GM12878 (cell line): Measurements from ENCODE around the gene TAPBPL. TPM values are rescaled to one million over a fixed set of nuclear protein-coding genes. Genes with fewer than 3 reads are reported as not detected.

Experiments used
- ATAC-seq: fragments of 200-7000 bp; cut with Tn5 transposase; 3 replicates; pipeline ENCODE4 v1.9.1; 2020; ENCODE audit warnings: mild to moderate bottlenecking, moderate library complexity
- BruUV-seq: library from RNA; stranded (reverse); fragments of 400-500 nt; replicated peaks from 2 replicates; lab custom pipeline; 2021; lab: Mats Ljungman, UMichigan
- CTCF ChIA-PET: fragments of 300-600 bp; sonication (Branson Sonifier 250); formaldehyde crosslinking; extraction: SDS; loops from one replicate; lab custom pipeline; 2021; ENCODE audit warnings: inconsistent platforms; lab: Yijun Ruan, JAX
- POLR2A ChIA-PET: fragments of 350-600 bp; formaldehyde crosslinking; extraction: SDS; loops from one replicate; lab custom pipeline; 2021; ENCODE audit warnings: inconsistent platforms; lab: Charles Lee
- RAD21 ChIA-PET: fragments of 300-600 bp; sonication (Branson Sonifier 250); formaldehyde crosslinking; loops from one replicate; lab custom pipeline; 2023; ENCODE audit warnings: antibody characterized with exemption; ENCODE audit not compliant: unreplicated experiment; lab: Charles Lee
- SMC1A ChIA-PET: fragments of 300-600 bp; sonication (Branson Sonifier 250); formaldehyde crosslinking; loops from one replicate; lab custom pipeline; 2023; ENCODE audit not compliant: unreplicated experiment, uncharacterized antibody; lab: Charles Lee
- DNase-seq: peaks from one replicate; pipeline ENCODE4 v3.0.0-alpha.2; 2011; ENCODE audit warnings: low read depth, low spot score
- FAIRE-seq: peaks from 3 replicates; lab custom pipeline; 2011; peaks lifted over from hg19 to GRCh38; lab: Jason Lieb, UNC
- H2AFZ ChIP-seq: 2 replicates; pipeline ENCODE4 v1.6.0; 2011; ENCODE audit warnings: low read depth, low read length, control low read depth; ENCODE audit not compliant: control insufficient read depth
- H3K27ac ChIP-seq: 2 replicates; pipeline ENCODE4 v1.5.1; 2011; ENCODE audit warnings: control low read depth; ENCODE audit not compliant: control insufficient read depth, insufficient read depth
- H3K27me3 ChIP-seq, 2 experiments: replicated peaks in 1 of 2; 2 replicates each; pipeline versions ENCODE4 v1.6.0 to v1.6.1; 2011; ENCODE audit warnings: low read length in 1 of 2; ENCODE audit not compliant: control insufficient read depth in 2 of 2, insufficient read depth in 2 of 2
- H3K36me3 ChIP-seq, 2 experiments: 2 replicates each; pipeline ENCODE4 v1.5.1; 2011; ENCODE audit warnings: low read length in 1 of 2; ENCODE audit not compliant: control insufficient read depth in 2 of 2, insufficient read depth in 2 of 2
- H3K4me1 ChIP-seq: 2 replicates; pipeline ENCODE4 v1.6.1; 2011; ENCODE audit warnings: mild to moderate bottlenecking, low read length, moderate library complexity, mixed read lengths; ENCODE audit not compliant: control insufficient read depth, insufficient read depth
- H3K4me2 ChIP-seq: 2 replicates; pipeline ENCODE4 v1.6.0; 2011; ENCODE audit warnings: control low read depth; ENCODE audit not compliant: control insufficient read depth, insufficient read depth
- H3K4me3 ChIP-seq: fragments of 200-600 bp; sonication (generic); 2 replicates; pipeline ENCODE4 v1.5.1; 2016
- H3K79me2 ChIP-seq: 2 replicates; pipeline ENCODE4 v1.6.0; 2011; ENCODE audit warnings: low read length; ENCODE audit not compliant: control insufficient read depth, insufficient read depth
- H3K9ac ChIP-seq: 2 replicates; pipeline ENCODE4 v1.8.0; 2011; ENCODE audit warnings: low read length, control low read depth, mixed read lengths; ENCODE audit not compliant: control insufficient read depth, insufficient read depth
- H3K9me3 ChIP-seq: replicated peaks from 3 replicates; pipeline ENCODE4 v1.5.1; 2011; ENCODE audit warnings: mild to moderate bottlenecking, low read length; ENCODE audit not compliant: control insufficient read depth, insufficient read depth
- H4K20me1 ChIP-seq: 2 replicates; pipeline ENCODE4 v1.6.0; 2011; ENCODE audit not compliant: control insufficient read depth, insufficient read depth
- JUND ChIP-seq: IDR thresholded peaks from 2 replicates; pipeline ENCODE4 v1.6.1; 2012; ENCODE audit warnings: low read depth, mild to moderate bottlenecking, low read length, improper control_type of control experiment, moderate library complexity
- POLR2A ChIP-seq: IDR thresholded peaks from 2 replicates; pipeline ENCODE4 v1.6.1; 2011; ENCODE audit warnings: low read depth, mild to moderate bottlenecking, low read length
- SUZ12 ChIP-seq: fragments of 200-600 bp; sonication (generic); IDR thresholded peaks from one replicate; pipeline ENCODE4 v1.6.1; 2018; ENCODE audit warnings: antibody characterized with exemption, mild to moderate bottlenecking; ENCODE audit not compliant: unreplicated experiment
- TCF3 ChIP-seq: IDR thresholded peaks from 2 replicates; pipeline ENCODE4 v1.6.1; 2012; ENCODE audit warnings: low read depth, mild to moderate bottlenecking, low read length, borderline replicate concordance; ENCODE audit not compliant: insufficient read depth
- WGBS: methylation state at CpG from one replicate; pipeline ENCODE4 v1.1.6; 2016; ENCODE audit warnings: low lambda C conversion rate; ENCODE audit not compliant: insufficient replicate concordance, insufficient coverage; ENCODE audit errors: missing lambda C conversion rate; 5-methylcytosine and 5-hydroxymethylcytosine counted together
- in situ Hi-C: fragments of 300-500 bp; cut with MboI; formaldehyde crosslinking; loops from 9 replicates; pipeline ENCODE4 v1.14.3; 2018; ENCODE audit warnings: mixed read lengths
- intact Hi-C: fragments of 100-400 bp; cut with micrococcal nuclease; formaldehyde crosslinking; loops from one replicate; pipeline ENCODE4 v1.14.2; 2022; ENCODE audit not compliant: unreplicated experiment
- polyA plus RNA-seq, 11 experiments: library from polyadenylated mRNA; depleted of rRNA in 4 of 11; unstranded in 6 of 11; stranded (reverse) in 5 of 11; fragments of >200 nt; fragmentation: Nextera tagmentation in 4 of 11; fragmentation: Illumina TruSeq in 1 of 11; extraction: Ambion mirVana in 4 of 11; extraction: Trizol in 1 of 11; gene quantifications; 1 replicate in 1 of 11; 2 replicates in 10 of 11; pipeline versions ENCODE4 v1.2.1 to v1.2.3, GENCODE V29; 2011 to 2016; ENCODE audit warnings: inconsistent platforms in 2 of 11, missing spikeins in 2 of 11, low read depth in 1 of 11
- total RNA-seq, 4 experiments: library from RNA; depleted of rRNA in 3 of 4; stranded (reverse); fragments of >200 nt in 3 of 4; fragmentation: Illumina TruSeq in 1 of 4; extraction: Trizol in 1 of 4; gene quantifications; 2 replicates each; pipeline versions ENCODE4 v1.2.1 to v1.2.3, GENCODE V29; 2013 to 2021
- TF ChIP-seq, protein P1 (sequence below): fragments of 450-650 bp; IDR thresholded peaks from 2 replicates; pipeline ENCODE4 v1.6.1; 2016; ENCODE audit warnings: mild to moderate bottlenecking

The TAPBPL gene
- total and polyA plus RNA-seq, 10 of the 15 experiments (the other 5 are each of a cell fraction or from before 2014, with no cell fraction given): 12.4 to 45.0 (median 29.9) TPM

DNA sequence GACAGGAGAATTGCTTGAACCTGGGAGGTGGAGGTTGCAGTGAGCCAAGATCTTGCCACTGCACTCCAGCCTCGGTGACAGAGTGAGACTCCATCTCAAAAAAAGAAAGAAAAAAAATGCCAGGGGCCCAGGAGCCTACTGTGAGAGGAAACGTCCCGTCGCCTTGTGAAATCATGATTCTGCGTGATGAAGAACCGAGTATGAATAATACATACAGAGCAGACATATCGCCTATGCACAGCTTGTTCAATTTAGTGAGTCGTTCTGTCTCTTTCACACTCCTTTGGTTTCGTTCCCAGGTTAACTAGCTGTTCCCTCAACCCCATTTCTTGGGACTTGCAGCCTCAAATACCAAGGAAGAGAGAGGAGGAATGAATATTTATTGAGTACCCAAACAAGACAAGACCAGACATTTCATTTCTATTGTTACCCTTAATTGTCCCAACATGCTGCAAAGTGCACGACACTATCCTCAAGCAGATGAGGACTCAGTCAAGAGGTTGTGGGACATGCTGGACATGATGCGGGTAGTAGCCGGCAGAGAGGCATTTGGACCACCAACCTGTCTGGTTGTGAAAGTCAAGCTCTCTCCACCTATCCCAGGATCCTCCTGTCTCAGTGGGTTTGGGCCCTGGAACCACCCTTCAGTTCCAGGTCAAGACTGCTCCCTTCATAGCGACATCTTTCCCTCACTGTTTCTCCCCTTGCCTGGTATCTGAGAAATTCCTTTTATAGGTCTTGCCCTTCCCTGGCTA lies 15.7 kb upstream of the TAPBPL start:
- ChIA-PET CTCF (interaction anchor here (1.1 to 1.5 kb wide), 3 partner anchors 9 to 35 kb away, joined by 3 to 11 read pairs (median 4); partner anchors contain the start of genes CD27 and VAMP1), POLR2A (interaction anchor here (0.5 to 6.0 kb wide), 5 partner anchors 7 to 366 kb away, joined by 3 to 59 read pairs (median 33); partner anchors contain the start of genes CD27 and TAPBPL)

More for the DNA sequence above, 15.7 kb upstream of the TAPBPL start:
- H3K4me1 ChIP-seq: peaks cover 42% of the 10 kb centered on the region
- H3K79me2 ChIP-seq: no peaks in the 10 kb centered on the region; the same call in 1 of the 2 replicates
- DNase-seq (no peak), ATAC-seq (no peak), FAIRE-seq (no peak)
- no peaks in the 10 kb centered on the region for H3K9me3 ChIP-seq
- no peak overlapping the region for H2AFZ ChIP-seq
- H3K27me3 ChIP-seq: no peaks in the 10 kb centered on the region
- RAD21 ChIA-PET: interaction anchor here (1.2 to 6.2 kb wide), 2 partner anchors 27 to 34 kb away, joined by 3 to 62 read pairs; no protein-coding TSS in a partner anchor
- H3K4me2 ChIP-seq: no peak overlapping the region
- H4K20me1 ChIP-seq: no peaks in the 10 kb centered on the region
- no peak overlapping the region for H3K27ac ChIP-seq
- no peak overlapping the region for H3K9ac ChIP-seq
- TF ChIP-seq SUZ12 (no peak), JUND (no peak), POLR2A (no peak), TCF3 (no peak)
- TF ChIP-seq, protein P1, sequence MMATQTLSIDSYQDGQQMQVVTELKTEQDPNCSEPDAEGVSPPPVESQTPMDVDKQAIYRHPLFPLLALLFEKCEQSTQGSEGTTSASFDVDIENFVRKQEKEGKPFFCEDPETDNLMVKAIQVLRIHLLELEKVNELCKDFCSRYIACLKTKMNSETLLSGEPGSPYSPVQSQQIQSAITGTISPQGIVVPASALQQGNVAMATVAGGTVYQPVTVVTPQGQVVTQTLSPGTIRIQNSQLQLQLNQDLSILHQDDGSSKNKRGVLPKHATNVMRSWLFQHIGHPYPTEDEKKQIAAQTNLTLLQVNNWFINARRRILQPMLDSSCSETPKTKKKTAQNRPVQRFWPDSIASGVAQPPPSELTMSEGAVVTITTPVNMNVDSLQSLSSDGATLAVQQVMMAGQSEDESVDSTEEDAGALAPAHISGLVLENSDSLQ: no peak
- TF ChIP-seq, all 136 proteins: peak for 0
- intact Hi-C loops (no loop called here), in situ Hi-C loops (no loop called here)
- no peak overlapping the region for H3K4me3 ChIP-seq
- WGBS: 87% methylated on average over 13 of the region's 13 CpGs
- SMC1A ChIA-PET: interaction anchor here (4.9 to 6.3 kb wide), 3 partner anchors 10 to 29 kb away, joined by 32 to 74 read pairs (median 59); partner anchors contain the start of gene CD27
- no peaks in the 10 kb centered on the region for H3K36me3 ChIP-seq
- no TSS peak for BruUV-seq
